Transverse colon (tissue), 4 donors: ENCODE data around the gene TNS3.

Experiments used
- CTCF ChIP-seq, 5 experiments: fragments of 200-600 bp in 3 of 5; fragments of 450-650 bp in 2 of 5; sonication (generic) in 3 of 5; IDR thresholded peaks; 1 replicate in 2 of 5; 2 replicates in 3 of 5; pipeline ENCODE4 v1.5.1; 2016 to 2017; ENCODE audit warnings: antibody characterized with exemption in 5 of 5, inconsistent platforms in 3 of 5, mild to moderate bottlenecking in 2 of 5, moderate library complexity in 1 of 5
- POLR2AphosphoS5 ChIP-seq, 3 donors: sonication (generic); formaldehyde crosslinking; IDR thresholded peaks; one replicate each; pipeline ENCODE4 v1.6.1; 2016; ENCODE audit warnings: antibody characterized with exemption in 3 of 3

- TF ChIP-seq CTCF (IDR thresholded peaks at IDR 0.05) (no peak), POLR2AphosphoS5 (IDR thresholded peaks at IDR 0.05) (no peak)
These were observed 110.1 kb downstream of the TNS3 start for GRCh38 chr7:47471831-47472230.
